Trophoblast cell (in vitro differentiated cells and primary cell): ENCODE data around the gene SLC28A3. TPM values are rescaled to one million over a fixed set of nuclear protein-coding genes. Genes with fewer than 3 reads are reported as not detected.
"Not testable (repeated sequence)": the region's sequence is repeated elsewhere in the genome, so short reads cannot be mapped to it uniquely, and the experiment has no call there.

Experiments used
- DNase-seq, 2 donors: peaks; one replicate each; pipeline ENCODE4 v3.0.0-alpha.2; 2016
- H2AFZ ChIP-seq: 2 replicates; pipeline ENCODE4 v1.6.1; 2013; ENCODE audit warnings: low read length, moderate library complexity, mild to moderate bottlenecking; ENCODE audit not compliant: insufficient read depth, poor library complexity
- H2AK5ac ChIP-seq: 2 replicates; pipeline ENCODE4 v1.6.1; 2013; ENCODE audit warnings: mild to moderate bottlenecking, low read length
- H2BK120ac ChIP-seq: 2 replicates; pipeline ENCODE4 v1.6.1; 2013; ENCODE audit warnings: low read length, mild to moderate bottlenecking, moderate library complexity; ENCODE audit not compliant: insufficient read depth, poor library complexity
- H2BK12ac ChIP-seq: 2 replicates; pipeline ENCODE4 v1.6.1; 2013; ENCODE audit warnings: mild to moderate bottlenecking, low read length, moderate library complexity
- H2BK5ac ChIP-seq: 2 replicates; pipeline ENCODE4 v1.6.1; 2013; ENCODE audit warnings: low read length, low read depth, moderate library complexity, mild to moderate bottlenecking; ENCODE audit not compliant: poor library complexity
- H3K14ac ChIP-seq: 2 replicates; pipeline ENCODE4 v1.6.1; 2013; ENCODE audit warnings: mild to moderate bottlenecking, low read length
- H3K18ac ChIP-seq: 2 replicates; pipeline ENCODE4 v1.6.1; 2013; ENCODE audit warnings: mild to moderate bottlenecking, low read length
- H3K23ac ChIP-seq: 2 replicates; pipeline ENCODE4 v1.6.1; 2013; ENCODE audit warnings: low read length
- H3K27ac ChIP-seq: 2 replicates; pipeline ENCODE4 v1.5.1; 2013; ENCODE audit warnings: low read depth, mild to moderate bottlenecking, inconsistent platforms, low read length, moderate library complexity
- H3K27me3 ChIP-seq: 2 replicates; pipeline ENCODE4 v1.6.1; 2013; ENCODE audit warnings: inconsistent platforms, mild to moderate bottlenecking, low read length, moderate library complexity; ENCODE audit not compliant: insufficient read depth
- H3K36me3 ChIP-seq, 2 experiments: 1 replicate in 1 of 2; 2 replicates in 1 of 2; pipeline ENCODE4 v1.6.1; 2013; ENCODE audit warnings: low read length in 2 of 2, mild to moderate bottlenecking in 2 of 2, moderate library complexity in 1 of 2; ENCODE audit not compliant: insufficient read depth in 2 of 2, control insufficient read depth in 1 of 2
- H3K4ac ChIP-seq: 2 replicates; pipeline ENCODE4 v1.6.1; 2013; ENCODE audit warnings: low read depth, mild to moderate bottlenecking, low read length, moderate library complexity
- H3K4me1 ChIP-seq, 2 experiments: 1 replicate in 1 of 2; 2 replicates in 1 of 2; pipeline ENCODE4 v1.6.1; 2013; ENCODE audit warnings: low read length in 2 of 2, mild to moderate bottlenecking in 2 of 2, moderate library complexity in 1 of 2; ENCODE audit not compliant: insufficient read depth in 2 of 2, control insufficient read depth in 1 of 2
- H3K4me2 ChIP-seq: 2 replicates; pipeline ENCODE4 v1.6.1; 2013; ENCODE audit warnings: inconsistent platforms, mild to moderate bottlenecking, low read length, moderate library complexity
- H3K4me3 ChIP-seq: 2 replicates; pipeline ENCODE4 v1.5.1; 2013; ENCODE audit warnings: mild to moderate bottlenecking, low read depth, low read length, inconsistent platforms
- H3K79me1 ChIP-seq: one replicate; pipeline ENCODE4 v1.6.1; 2013; ENCODE audit warnings: low read length
- H3K79me2 ChIP-seq: 2 replicates; pipeline ENCODE4 v1.6.1; 2013; ENCODE audit warnings: low read length, mild to moderate bottlenecking; ENCODE audit not compliant: control insufficient read depth, insufficient read depth, poor library complexity
- H3K9ac ChIP-seq: 2 replicates; pipeline ENCODE4 v1.6.1; 2013; ENCODE audit warnings: mild to moderate bottlenecking, low read length
- H3K9me3 ChIP-seq: 2 replicates; pipeline ENCODE4 v1.6.1; 2013; ENCODE audit warnings: low read depth, mild to moderate bottlenecking, control low read depth, inconsistent platforms, low read length; ENCODE audit not compliant: insufficient read depth
- H4K12ac ChIP-seq: 2 replicates; pipeline ENCODE4 v1.6.1; 2013; ENCODE audit warnings: low read depth, mild to moderate bottlenecking, low read length, moderate library complexity
- H4K8ac ChIP-seq: 2 replicates; pipeline ENCODE4 v1.6.1; 2013; ENCODE audit warnings: low read depth, mild to moderate bottlenecking, low read length, moderate library complexity
- H4K91ac ChIP-seq: one replicate; pipeline ENCODE4 v1.6.1; 2013; ENCODE audit warnings: low read depth, mild to moderate bottlenecking, low read length, moderate library complexity
- WGBS: extraction: QIAGEN DNeasy Blood & Tissue Kit; methylation state at CpG from one replicate; pipeline ENCODE4 v1.1.7; 2013; ENCODE audit warnings: missing lambda C conversion rate; ENCODE audit not compliant: insufficient read length, insufficient coverage; ENCODE audit errors: extremely low coverage; 5-methylcytosine and 5-hydroxymethylcytosine counted together
- polyA plus RNA-seq: library from polyadenylated mRNA; stranded (reverse); fragments of 200-250 nt; gene quantifications from 2 replicates; pipeline ENCODE4 v1.2.3, GENCODE V29; 2013

The SLC28A3 gene
- 2.6 and 2.8 TPM in 2 replicates for polyA plus RNA-seq

GRCh38 chr9:84340535-84340934, at the start of gene SLC28A3:
TSS of gene SLC28A3 (minus strand) at chr9:84340758. CDS start at chr9:84340633, 125 bp downstream.
- H3K79me1 ChIP-seq, result peaks cover 4% of the 10 kb centered on the region
- no CpG with 5 or more reads among the region's 5 CpGs for WGBS
- no peak within 1 kb of the TSS for H3K4ac ChIP-seq
- H3K27me3 ChIP-seq, result no peaks in the 10 kb centered on the region
- no peak within 1 kb of the TSS for H2BK120ac ChIP-seq
- DNase-seq, result no peak
- peaks cover 7 to 12% of the 10 kb centered on the region in 2 experiments for H3K4me1 ChIP-seq
- H2BK5ac ChIP-seq, result no peak within 1 kb of the TSS
- no peak within 1 kb of the TSS for H3K23ac ChIP-seq
- H3K14ac ChIP-seq, result no peak within 1 kb of the TSS
- no peaks in the 10 kb centered on the region for H3K36me3 ChIP-seq
- no peak within 1 kb of the TSS for H2BK12ac ChIP-seq
- no peak within 1 kb of the TSS for H3K4me3 ChIP-seq
- H4K8ac ChIP-seq, result no peak within 1 kb of the TSS
- no peak within 1 kb of the TSS for H3K27ac ChIP-seq
- H3K9ac ChIP-seq, result no peak within 1 kb of the TSS
- no peak within 1 kb of the TSS for H3K4me2 ChIP-seq
- H3K9me3 ChIP-seq, result no peaks in the 10 kb centered on the region
- H4K91ac ChIP-seq, result peak within 1 kb of the TSS; percentile 5
- no peaks in the 10 kb centered on the region for H3K79me2 ChIP-seq
- peak within 1 kb of the TSS; percentile 5 for H2AFZ ChIP-seq
- no peak within 1 kb of the TSS for H3K18ac ChIP-seq
- no peak within 1 kb of the TSS for H4K12ac ChIP-seq
- no peak within 1 kb of the TSS for H2AK5ac ChIP-seq

GRCh38 chr9:84390254-84390653, 49.7 kb upstream of the SLC28A3 start:
- not testable (repeated sequence) for H2AK5ac ChIP-seq, H4K12ac ChIP-seq, H3K36me3 ChIP-seq, H2AFZ ChIP-seq, H3K79me1 ChIP-seq, H3K18ac ChIP-seq, H3K79me2 ChIP-seq, H2BK5ac ChIP-seq, H4K8ac ChIP-seq, H4K91ac ChIP-seq, H2BK12ac ChIP-seq, H3K4me2 ChIP-seq, H3K27me3 ChIP-seq, H3K23ac ChIP-seq, H3K4me1 ChIP-seq, DNase-seq, H2BK120ac ChIP-seq, H3K4ac ChIP-seq, H3K4me3 ChIP-seq, H3K27ac ChIP-seq, H3K14ac ChIP-seq, H3K9me3 ChIP-seq, H3K9ac ChIP-seq
- WGBS, result no CpG with 5 or more reads among the region's 7 CpGs

- no peaks in the 10 kb centered on the region for H3K27me3 ChIP-seq
- no peak overlapping the region for H2BK12ac ChIP-seq
- H3K36me3 ChIP-seq, result no peaks in the 10 kb centered on the region
- H3K79me2 ChIP-seq, result no peaks in the 10 kb centered on the region
- WGBS, result no CpG with 5 or more reads among the region's 5 CpGs
- no peak overlapping the region for H3K23ac ChIP-seq
- H3K9me3 ChIP-seq, result no peaks in the 10 kb centered on the region
- H3K79me1 ChIP-seq, result no peaks in the 10 kb centered on the region
- no peak overlapping the region for H3K18ac ChIP-seq
- H3K4me1 ChIP-seq, result no peaks in the 10 kb centered on the region
- H4K12ac ChIP-seq, result no peak overlapping the region
- H2BK5ac ChIP-seq, result no peak overlapping the region
- no peak overlapping the region for H4K8ac ChIP-seq
- no peak overlapping the region for H3K4me3 ChIP-seq
- no peak overlapping the region for H3K4me2 ChIP-seq
- H3K14ac ChIP-seq, result no peak overlapping the region
- no peak overlapping the region for H2BK120ac ChIP-seq
- H2AK5ac ChIP-seq, result no peak overlapping the region
- no peak overlapping the region for H3K4ac ChIP-seq
- no peak for DNase-seq
- H4K91ac ChIP-seq, result no peak overlapping the region
- no peak overlapping the region for H3K27ac ChIP-seq
- no peak overlapping the region for H3K9ac ChIP-seq
- H2AFZ ChIP-seq, result no peak overlapping the region
These were observed 47.3 kb upstream of the SLC28A3 start for GRCh38 chr9:84387821-84388220.

- no peak overlapping the region for H2AK5ac ChIP-seq
- WGBS, result no CpG with 5 or more reads among the region's 1 CpG
These were observed 46.2 kb upstream of the SLC28A3 start for GRCh38 chr9:84386753-84387152.

More at GRCh38 chr9:84386753-84387152, 46.2 kb upstream of the SLC28A3 start:
- Histone ChIP-seq H3K36me3 (no peaks in the 10 kb centered on the region), H3K9ac (no peak overlapping the region), H3K79me2 (no peaks in the 10 kb centered on the region), H3K4me3 (no peak overlapping the region), H2BK120ac (no peak overlapping the region), H2AFZ (no peak overlapping the region), H3K4me1 (no peaks in the 10 kb centered on the region), H3K14ac (no peak overlapping the region), H3K27ac (no peak overlapping the region), H3K23ac (no peak overlapping the region), H3K18ac (no peak overlapping the region), H3K9me3 (no peaks in the 10 kb centered on the region), H2BK5ac (no peak overlapping the region), H3K4ac (no peak overlapping the region), H4K91ac (no peak overlapping the region), H4K12ac (no peak overlapping the region), H2BK12ac (no peak overlapping the region), H3K27me3 (no peaks in the 10 kb centered on the region), H4K8ac (no peak overlapping the region), H3K4me2 (no peak overlapping the region), H3K79me1 (no peaks in the 10 kb centered on the region)
- DNase-seq, result no peak
